ENCODE measurements around the gene SMLR1.

DNA sequence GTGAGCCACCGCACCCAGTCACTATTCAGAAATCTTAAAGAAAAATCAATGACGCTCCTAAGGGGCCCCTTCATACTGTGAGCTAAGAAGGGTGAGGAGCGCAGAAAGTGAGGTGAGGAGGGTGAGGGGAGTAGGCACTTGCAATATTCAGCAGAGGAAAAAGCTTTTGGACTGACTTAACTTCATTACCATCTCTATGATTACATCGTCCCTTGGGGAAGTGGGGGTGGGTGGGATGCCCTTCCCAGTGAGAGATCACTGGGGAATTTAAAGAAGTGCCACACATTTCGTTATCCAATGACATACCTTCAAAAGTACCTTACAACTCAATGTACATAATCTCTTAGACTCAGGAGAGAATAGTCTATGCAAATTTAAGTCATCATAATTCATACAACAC, 46.5 kb downstream of the SMLR1 start:
- TF ChIP-seq, protein P1, sequence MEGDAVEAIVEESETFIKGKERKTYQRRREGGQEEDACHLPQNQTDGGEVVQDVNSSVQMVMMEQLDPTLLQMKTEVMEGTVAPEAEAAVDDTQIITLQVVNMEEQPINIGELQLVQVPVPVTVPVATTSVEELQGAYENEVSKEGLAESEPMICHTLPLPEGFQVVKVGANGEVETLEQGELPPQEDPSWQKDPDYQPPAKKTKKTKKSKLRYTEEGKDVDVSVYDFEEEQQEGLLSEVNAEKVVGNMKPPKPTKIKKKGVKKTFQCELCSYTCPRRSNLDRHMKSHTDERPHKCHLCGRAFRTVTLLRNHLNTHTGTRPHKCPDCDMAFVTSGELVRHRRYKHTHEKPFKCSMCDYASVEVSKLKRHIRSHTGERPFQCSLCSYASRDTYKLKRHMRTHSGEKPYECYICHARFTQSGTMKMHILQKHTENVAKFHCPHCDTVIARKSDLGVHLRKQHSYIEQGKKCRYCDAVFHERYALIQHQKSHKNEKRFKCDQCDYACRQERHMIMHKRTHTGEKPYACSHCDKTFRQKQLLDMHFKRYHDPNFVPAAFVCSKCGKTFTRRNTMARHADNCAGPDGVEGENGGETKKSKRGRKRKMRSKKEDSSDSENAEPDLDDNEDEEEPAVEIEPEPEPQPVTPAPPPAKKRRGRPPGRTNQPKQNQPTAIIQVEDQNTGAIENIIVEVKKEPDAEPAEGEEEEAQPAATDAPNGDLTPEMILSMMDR (conservative IDR thresholded peaks at IDR 0.05; ENCODE audit: low read length) = no peak
- no peak for TF ChIP-seq EZH2phosphoT487 (IDR thresholded peaks at IDR 0.05; ENCODE audit: borderline replicate concordance, low read depth, low read length)

Measured in OCI-LY7 (cell line).